Fibroblast of lung (primary cell): ENCODE measurements around the gene DNAJB6.

Experiments used
- EZH2 ChIP-seq: IDR thresholded peaks from 2 replicates; pipeline ENCODE4 v1.5.1; 2012; ENCODE audit warnings: low read length, control low read depth, mild to moderate bottlenecking; ENCODE audit errors: missing control alignments
- TF ChIP-seq, protein P1 (sequence below), 2 donors: IDR thresholded peaks in 1 of 2; conservative IDR thresholded peaks in 1 of 2; 1 replicate in 1 of 2; 2 replicates in 1 of 2; pipeline ENCODE4 v1.5.1; 2011 to 2012; ENCODE audit warnings: low read length in 2 of 2, control low read depth in 1 of 2, inconsistent platforms in 1 of 2, low read depth in 1 of 2, mild to moderate bottlenecking in 1 of 2

DNA sequence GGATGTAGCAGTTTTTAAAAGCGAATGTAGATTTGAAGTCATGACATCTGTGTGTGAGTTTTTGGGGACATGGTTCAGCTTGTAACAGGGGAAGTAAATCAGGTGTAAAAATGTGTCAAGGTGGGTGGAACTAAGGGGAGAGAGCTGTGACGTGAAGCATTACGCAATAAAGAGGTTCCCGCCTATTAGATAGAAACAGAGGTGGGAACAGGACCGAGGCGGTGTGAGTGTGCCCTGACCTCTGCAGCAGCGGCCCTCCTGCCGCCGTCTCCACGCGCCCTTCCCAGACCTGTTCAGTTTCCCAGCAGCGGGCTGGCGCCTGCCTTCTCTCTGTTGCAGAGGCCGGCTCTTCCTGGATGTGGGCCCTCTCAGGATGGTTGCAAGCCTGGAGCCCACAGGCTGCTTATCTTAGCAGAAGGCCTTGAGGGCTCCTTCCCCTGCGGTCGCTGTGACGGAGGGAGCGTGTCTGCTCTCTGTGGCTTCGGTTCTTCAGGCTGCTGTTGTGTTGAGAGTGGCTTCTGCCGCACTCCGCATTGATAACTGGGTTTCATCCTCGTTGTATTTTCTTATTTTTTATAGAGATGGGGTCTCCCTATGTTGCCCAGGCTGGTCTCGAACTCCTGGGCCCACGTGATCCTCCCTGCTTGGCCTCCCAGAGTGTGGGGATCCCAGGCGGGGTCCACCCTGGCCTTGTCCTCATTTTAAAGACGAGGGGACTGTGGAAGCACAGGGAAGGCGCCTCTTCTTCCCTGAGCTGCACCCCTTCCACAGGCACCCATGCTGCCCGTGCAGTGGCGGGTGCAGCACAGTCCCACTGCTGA is 65.0 kb downstream of the DNAJB6 start:
- TF ChIP-seq, protein P1, sequence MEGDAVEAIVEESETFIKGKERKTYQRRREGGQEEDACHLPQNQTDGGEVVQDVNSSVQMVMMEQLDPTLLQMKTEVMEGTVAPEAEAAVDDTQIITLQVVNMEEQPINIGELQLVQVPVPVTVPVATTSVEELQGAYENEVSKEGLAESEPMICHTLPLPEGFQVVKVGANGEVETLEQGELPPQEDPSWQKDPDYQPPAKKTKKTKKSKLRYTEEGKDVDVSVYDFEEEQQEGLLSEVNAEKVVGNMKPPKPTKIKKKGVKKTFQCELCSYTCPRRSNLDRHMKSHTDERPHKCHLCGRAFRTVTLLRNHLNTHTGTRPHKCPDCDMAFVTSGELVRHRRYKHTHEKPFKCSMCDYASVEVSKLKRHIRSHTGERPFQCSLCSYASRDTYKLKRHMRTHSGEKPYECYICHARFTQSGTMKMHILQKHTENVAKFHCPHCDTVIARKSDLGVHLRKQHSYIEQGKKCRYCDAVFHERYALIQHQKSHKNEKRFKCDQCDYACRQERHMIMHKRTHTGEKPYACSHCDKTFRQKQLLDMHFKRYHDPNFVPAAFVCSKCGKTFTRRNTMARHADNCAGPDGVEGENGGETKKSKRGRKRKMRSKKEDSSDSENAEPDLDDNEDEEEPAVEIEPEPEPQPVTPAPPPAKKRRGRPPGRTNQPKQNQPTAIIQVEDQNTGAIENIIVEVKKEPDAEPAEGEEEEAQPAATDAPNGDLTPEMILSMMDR (conservative IDR thresholded peaks at IDR 0.05 in 1 of 2, IDR thresholded peaks at IDR 0.05 in 1 of 2; ENCODE audit: low read depth in 1 of 2, low read length in 2 of 2): no peak
- TF ChIP-seq EZH2: no peak
